IMR-90 (cell line): Measurements from ENCODE around the gene KLHDC7B. TPM values are rescaled to one million over a fixed set of nuclear protein-coding genes. Genes with fewer than 3 reads are reported as not detected.
"Not testable (repeated sequence)": the region's sequence is repeated elsewhere in the genome, so short reads cannot be mapped to it uniquely, and the experiment has no call there.

Experiments used
- ATAC-seq: fragments of 200-7000 bp; cut with Tn5 transposase; 2 replicates; pipeline ENCODE4 v1.9.1; 2020; ENCODE audit warnings: low read depth, mild to moderate bottlenecking, moderate library complexity
- BruUV-seq: library from RNA; stranded (reverse); fragments of 400-500 nt; replicated peaks from 2 replicates; lab custom pipeline; 2021; lab: Mats Ljungman, UMichigan
- CTCF ChIA-PET: fragments of 300-600 bp; formaldehyde crosslinking; extraction: SDS; loops from one replicate; lab custom pipeline; 2021; ENCODE audit warnings: antibody characterized with exemption; lab: Yijun Ruan, JAX
- POLR2A ChIA-PET: fragments of 300-600 bp; sonication (Branson Sonifier 250); formaldehyde crosslinking; loops from one replicate; lab custom pipeline; 2022; ENCODE audit warnings: antibody characterized with exemption; ENCODE audit not compliant: unreplicated experiment; lab: Charles Lee
- DNase-seq: peaks from one replicate; pipeline ENCODE4 v3.0.0; 2013
- H2AFZ ChIP-seq: replicated peaks from 2 replicates; pipeline ENCODE3; 2013; ENCODE audit warnings: low read length, mild to moderate bottlenecking; ENCODE audit not compliant: poor library complexity
- H2AK5ac ChIP-seq: 2 replicates; pipeline ENCODE4 v1.6.1; 2013; ENCODE audit warnings: low read depth, low read length, inconsistent platforms
- H2AK9ac ChIP-seq: replicated peaks from 2 replicates; pipeline ENCODE3; 2013; ENCODE audit warnings: mild to moderate bottlenecking, low read depth, low read length, moderate library complexity; ENCODE audit not compliant: poor library complexity
- H2BK120ac ChIP-seq: 2 replicates; pipeline ENCODE4 v1.6.1; 2013; ENCODE audit warnings: low read depth, low read length, inconsistent platforms
- H2BK15ac ChIP-seq: 3 replicates; pipeline ENCODE4 v1.6.1; 2013; ENCODE audit warnings: low read depth, low read length, inconsistent platforms
- H2BK20ac ChIP-seq: 2 replicates; pipeline ENCODE4 v1.6.1; 2013; ENCODE audit warnings: low read depth, mild to moderate bottlenecking, inconsistent platforms, low read length, moderate library complexity
- H2BK5ac ChIP-seq: 2 replicates; pipeline ENCODE4 v1.6.1; 2013; ENCODE audit warnings: mild to moderate bottlenecking, low read depth, low read length, inconsistent platforms; ENCODE audit not compliant: poor library complexity, severe bottlenecking
- H3K14ac ChIP-seq: replicated peaks from 2 replicates; pipeline ENCODE4 v1.6.1; 2013; ENCODE audit warnings: low read depth, low read length, inconsistent platforms
- H3K18ac ChIP-seq: 2 replicates; pipeline ENCODE4 v1.6.1; 2013; ENCODE audit warnings: low read depth, low read length, control low read depth
- H3K23ac ChIP-seq: 2 replicates; pipeline ENCODE4 v1.6.1; 2013; ENCODE audit warnings: low read depth, low read length, inconsistent platforms
- H3K27ac ChIP-seq: 2 replicates; pipeline ENCODE4 v1.5.1; 2013; ENCODE audit warnings: mild to moderate bottlenecking, control low read depth, low read length; ENCODE audit not compliant: insufficient read depth
- H3K27me3 ChIP-seq: 2 replicates; pipeline ENCODE4 v1.6.1; 2013; ENCODE audit warnings: low read length; ENCODE audit not compliant: control insufficient read depth, insufficient read depth
- H3K36me3 ChIP-seq: 2 replicates; pipeline ENCODE4 v1.6.1; 2013; ENCODE audit warnings: low read length, mixed read lengths; ENCODE audit not compliant: control insufficient read depth, insufficient read depth
- H3K4ac ChIP-seq: 2 replicates; pipeline ENCODE4 v1.6.1; 2013; ENCODE audit warnings: low read depth, low read length, inconsistent platforms
- H3K4me1 ChIP-seq: 2 replicates; pipeline ENCODE4 v1.6.1; 2013; ENCODE audit warnings: low read length, mixed read lengths; ENCODE audit not compliant: control insufficient read depth, insufficient read depth
- H3K4me2 ChIP-seq: 2 replicates; pipeline ENCODE4 v1.6.1; 2013; ENCODE audit warnings: low read depth, mild to moderate bottlenecking, control low read depth, low read length, moderate library complexity
- H3K4me3 ChIP-seq: 2 replicates; pipeline ENCODE4 v1.5.1; 2013; ENCODE audit warnings: low read depth, mild to moderate bottlenecking, control low read depth, low read length, moderate library complexity; ENCODE audit not compliant: insufficient read depth
- H3K56ac ChIP-seq: 2 replicates; pipeline ENCODE4 v1.6.1; 2013; ENCODE audit warnings: low read length, inconsistent platforms; ENCODE audit not compliant: insufficient read depth; ENCODE audit errors: extremely low read depth
- H3K79me1 ChIP-seq, 2 experiments: 2 replicates each; pipeline ENCODE4 v1.6.1; 2013; ENCODE audit warnings: low read length in 2 of 2, inconsistent platforms in 1 of 2, low read depth in 1 of 2
- H3K9ac ChIP-seq: 2 replicates; pipeline ENCODE4 v1.6.1; 2013; ENCODE audit warnings: low read depth, low read length, control low read depth
- H3K9me1 ChIP-seq: 2 replicates; pipeline ENCODE4 v1.6.1; 2013; ENCODE audit warnings: low read length, inconsistent platforms; ENCODE audit not compliant: insufficient read depth
- H3K9me3 ChIP-seq: 2 replicates; pipeline ENCODE4 v1.6.1; 2013; ENCODE audit warnings: low read length; ENCODE audit not compliant: control insufficient read depth, insufficient read depth
- H4K20me1 ChIP-seq: 2 replicates; pipeline ENCODE4 v1.6.1; 2013; ENCODE audit warnings: low read length, inconsistent platforms; ENCODE audit not compliant: insufficient read depth
- H4K5ac ChIP-seq: 2 replicates; pipeline ENCODE4 v1.6.1; 2013; ENCODE audit warnings: mild to moderate bottlenecking, low read depth, low read length, control low read depth
- H4K8ac ChIP-seq, 2 experiments: 2 replicates each; pipeline ENCODE4 v1.6.1; 2013; ENCODE audit warnings: low read depth in 2 of 2, low read length in 2 of 2, control low read depth in 1 of 2, inconsistent platforms in 1 of 2
- H4K91ac ChIP-seq: 2 replicates; pipeline ENCODE4 v1.6.1; 2013; ENCODE audit warnings: low read depth, low read length, inconsistent platforms; ENCODE audit not compliant: insufficient read depth
- WGBS, 2 experiments: methylation state at CpG; one replicate each; pipeline versions ENCODE4 v1.1.5 to v1.1.7; 2013; ENCODE audit warnings: missing lambda C conversion rate in 2 of 2; ENCODE audit not compliant: insufficient read length in 1 of 2; ENCODE audit errors: extremely low coverage in 2 of 2; 5-methylcytosine and 5-hydroxymethylcytosine counted together
- dilution Hi-C: fragments of 300-500 bp; cut with HindIII; formaldehyde crosslinking; loops from one replicate; pipeline ENCODE4 v1.14.3; 2018; ENCODE audit warnings: low sequenced_read_pairs; ENCODE audit not compliant: unreplicated experiment
- in situ Hi-C: fragments of 300-500 bp; cut with MboI; formaldehyde crosslinking; loops from 3 replicates; pipeline ENCODE4 v1.14.3; 2019; ENCODE audit warnings: low sequenced_read_pairs, inconsistent platforms, mixed read lengths
- intact Hi-C: fragments of 100-400 bp; cut with micrococcal nuclease; formaldehyde crosslinking; loops from 2 replicates; pipeline ENCODE4 v1.10.0; 2022
- polyA plus RNA-seq, 3 experiments: library from polyadenylated mRNA; depleted of rRNA; stranded (reverse); fragments of >200 nt; gene quantifications; 2 replicates each; pipeline ENCODE4 v1.2.3, GENCODE V29; 2012; ENCODE audit warnings: low replicate concordance in 1 of 3
- total RNA-seq: library from RNA; depleted of rRNA; stranded (reverse); fragments of >200 nt; gene quantifications from 2 replicates; pipeline ENCODE4 v1.2.3, GENCODE V29; 2012
- TF ChIP-seq, protein P1 (sequence below): fragments of 150-350 bp; IDR thresholded peaks from 2 replicates; pipeline ENCODE4 v1.6.1; 2016; ENCODE audit warnings: low read depth, mild to moderate bottlenecking, low read length, moderate library complexity, borderline replicate concordance

Gene KLHDC7B
- total and polyA plus RNA-seq, 2 of the 4 experiments (the other 2 are of a cell fraction): 0.05 TPM; not detected in 1

DNA sequence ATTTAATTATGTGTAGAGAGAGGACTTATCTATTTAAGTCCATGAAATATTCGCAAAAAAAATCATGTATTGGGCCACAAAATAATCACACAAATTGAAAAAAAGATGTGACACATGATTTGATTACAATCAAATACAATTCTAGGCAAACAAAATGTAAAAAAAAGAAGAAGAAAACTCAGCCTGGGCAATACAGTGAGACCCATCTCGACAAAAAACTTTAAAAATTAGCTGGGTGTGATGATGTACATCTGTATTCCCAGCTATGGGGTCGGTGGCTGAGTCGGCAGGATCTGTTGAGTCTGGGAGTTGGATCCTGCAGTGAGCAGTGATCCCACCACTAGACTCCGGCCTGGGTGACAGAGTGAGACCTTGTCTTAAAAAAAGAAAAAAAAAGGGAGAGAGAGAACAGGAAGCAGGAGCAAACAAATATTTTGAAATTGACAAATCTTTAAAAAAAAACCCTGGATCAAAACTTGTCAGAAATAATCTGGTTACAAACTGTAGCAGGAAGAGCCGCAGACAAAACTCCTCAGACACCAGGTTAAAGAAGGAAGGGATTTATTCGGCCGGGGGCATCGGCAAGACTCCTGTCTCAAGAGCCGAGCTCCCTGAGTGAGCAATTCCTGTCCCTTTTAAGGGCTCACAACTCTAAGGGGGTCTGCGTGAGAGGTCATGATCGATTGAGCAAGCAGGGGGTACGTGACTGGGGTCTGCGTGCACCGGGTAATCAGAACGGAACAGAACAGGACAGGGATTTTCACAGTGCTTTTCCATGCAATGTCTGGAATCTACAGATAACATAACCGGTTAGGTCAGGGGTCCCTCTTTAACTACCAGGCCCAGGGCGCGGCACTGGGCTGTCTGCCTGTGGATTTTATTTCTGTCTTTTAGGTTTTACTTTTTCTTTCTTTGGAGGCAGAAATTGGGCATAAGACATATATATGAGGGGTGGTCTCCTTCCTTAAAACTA lies 12.6 kb upstream of the KLHDC7B start:
- TF ChIP-seq, protein P1, sequence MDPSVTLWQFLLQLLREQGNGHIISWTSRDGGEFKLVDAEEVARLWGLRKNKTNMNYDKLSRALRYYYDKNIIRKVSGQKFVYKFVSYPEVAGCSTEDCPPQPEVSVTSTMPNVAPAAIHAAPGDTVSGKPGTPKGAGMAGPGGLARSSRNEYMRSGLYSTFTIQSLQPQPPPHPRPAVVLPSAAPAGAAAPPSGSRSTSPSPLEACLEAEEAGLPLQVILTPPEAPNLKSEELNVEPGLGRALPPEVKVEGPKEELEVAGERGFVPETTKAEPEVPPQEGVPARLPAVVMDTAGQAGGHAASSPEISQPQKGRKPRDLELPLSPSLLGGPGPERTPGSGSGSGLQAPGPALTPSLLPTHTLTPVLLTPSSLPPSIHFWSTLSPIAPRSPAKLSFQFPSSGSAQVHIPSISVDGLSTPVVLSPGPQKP: no peak
- ChIA-PET POLR2A (interaction anchor here (0.5 kb wide), 1 partner anchor 370 kb away, joined by 4 read pairs; no protein-coding TSS in a partner anchor), CTCF (no interaction called here)
- H3K9me3 ChIP-seq: no peaks in the 10 kb centered on the region
- dilution Hi-C loops: no loop called here
- H4K91ac ChIP-seq: no peak overlapping the region
- BruUV-seq: no TSS peak
- in situ Hi-C loops: no loop called here
- ATAC-seq (no peak), DNase-seq (no peak)
- no peak overlapping the region for H4K5ac ChIP-seq
- no peak overlapping the region for H3K4ac ChIP-seq
- H3K36me3 ChIP-seq: no peaks in the 10 kb centered on the region
- no peak overlapping the region for H3K4me2 ChIP-seq
- no peak overlapping the region for H2BK120ac ChIP-seq
- peaks cover 0 to 6% of the 10 kb centered on the region in 2 experiments; a peak in 1 of 4 replicates for H3K79me1 ChIP-seq
- no peaks in the 10 kb centered on the region for H4K20me1 ChIP-seq
- peaks cover 11% of the 10 kb centered on the region for H3K4me1 ChIP-seq
- no peak overlapping the region for H2AK5ac ChIP-seq
- intact Hi-C loops: no loop called here
- no peak overlapping the region for H2AK9ac ChIP-seq
- no peak overlapping the region for H2AFZ ChIP-seq
- no peak overlapping the region for H3K9ac ChIP-seq
- no peak overlapping the region for H3K23ac ChIP-seq
- H3K27me3 ChIP-seq: peaks cover 5% of the 10 kb centered on the region; the same call in 1 of the 2 replicates
- H3K9me1 ChIP-seq: 0 out of 2 replicates have a peak, but pooled peaks cover 3% of the 10 kb centered on the region
- no peak overlapping the region for H3K27ac ChIP-seq
- WGBS, 2 experiments: 82% methylated on average over 7 of the region's 19 CpGs; no CpG with 5 or more reads in 1 of the 2 experiments
- no peak overlapping the region for H3K4me3 ChIP-seq
- H4K8ac ChIP-seq: no peak overlapping the region
- no peak overlapping the region for H3K18ac ChIP-seq
- H3K56ac ChIP-seq: no peak overlapping the region
- no peak overlapping the region for H2BK20ac ChIP-seq
- H2BK5ac ChIP-seq: no peak overlapping the region
- no peak overlapping the region for H3K14ac ChIP-seq
- H2BK15ac ChIP-seq: no peak overlapping the region

- DNase-seq, in situ Hi-C loops, H3K14ac ChIP-seq, H2BK15ac ChIP-seq, H3K9me3 ChIP-seq, H2AFZ ChIP-seq, dilution Hi-C loops, H2BK120ac ChIP-seq, H3K36me3 ChIP-seq, H4K8ac ChIP-seq, H3K4me2 ChIP-seq, H3K4me3 ChIP-seq, H3K18ac ChIP-seq, H3K4ac ChIP-seq, H3K9me1 ChIP-seq, ATAC-seq, BruUV-seq, H3K27ac ChIP-seq, H3K56ac ChIP-seq, H2AK9ac ChIP-seq, H2BK5ac ChIP-seq, intact Hi-C loops, H3K9ac ChIP-seq, H2BK20ac ChIP-seq, H2AK5ac ChIP-seq, H3K27me3 ChIP-seq, CTCF ChIA-PET, H4K20me1 ChIP-seq, H3K79me1 ChIP-seq, H3K23ac ChIP-seq, H4K91ac ChIP-seq, H4K5ac ChIP-seq: not testable (repeated sequence)
- H3K4me1 ChIP-seq: peaks cover 16% of the 10 kb centered on the region
- no CpG with 5 or more reads among the region's 21 CpGs for WGBS, 2 experiments
- POLR2A ChIA-PET: interaction anchor here (0.5 kb wide), 1 partner anchor 371 kb away, joined by 4 read pairs; no protein-coding TSS in a partner anchor
Observed at GRCh38 chr22:50533856-50534711, 11.6 kb upstream of the KLHDC7B start.
